Nucleus accumbens (tissue), 56 donors: Measurements from ENCODE around the gene BRDT.
"Not testable (repeated sequence)": the region's sequence is repeated elsewhere in the genome, so short reads cannot be mapped to it uniquely, and the experiment has no call there.

Experiments used
- DNase-seq, 56 donors: peaks; one replicate each; lab custom pipeline; 2025; lab: John Stamatoyannopoulos, UW

BRDT gene

GRCh38 chr1:91981996-91982609 lies 32.9 kb downstream of the BRDT start:
- DNase-seq: no peak

- no peak for DNase-seq
These were observed 44.1 kb downstream of the BRDT start for GRCh38 chr1:91993256-91993655.

- DNase-seq: peak in 12 of 56 donors; percentile 0 to 48 (median 4)
These were observed 48.5 kb downstream of the BRDT start for GRCh38 chr1:91997607-91998195.

GRCh38 chr1:92004129-92004528 lies 54.9 kb downstream of the BRDT start:
- no peak for DNase-seq

- no peak for DNase-seq
These were observed 64.7 kb downstream of the BRDT start for GRCh38 chr1:92013923-92014322.

GRCh38 chr1:92016720-92017316 lies 67.6 kb downstream of the BRDT start:
- DNase-seq: no peak

- no peak for DNase-seq
These were observed 68.5 kb downstream of the BRDT start for GRCh38 chr1:92017656-92018055.

GRCh38 chr1:92026042-92026441 lies 76.8 kb downstream of the BRDT start:
- DNase-seq: not testable (repeated sequence)

GRCh38 chr1:92026806-92027205 lies 77.6 kb downstream of the BRDT start:
- no peak for DNase-seq

GRCh38 chr1:92029241-92029922 lies 80.2 kb downstream of the BRDT start:
- peak in 6 of 56 donors; percentile 2 to 43 (median 16) for DNase-seq

- peak in 11 of 56 donors; percentile 1 to 36 (median 12) for DNase-seq
These were observed 81.5 kb downstream of the BRDT start for GRCh38 chr1:92030656-92031107.

GRCh38 chr1:92031281-92032110 lies 82.3 kb downstream of the BRDT start:
- peak in 12 of 56 donors; percentile 5 to 48 (median 18) for DNase-seq

- DNase-seq: no peak
These were observed 88.2 kb downstream of the BRDT start for GRCh38 chr1:92037400-92037799.

- DNase-seq: no peak
These were observed 89.6 kb downstream of the BRDT start for GRCh38 chr1:92038695-92039346.

GRCh38 chr1:92040971-92041370 lies 91.8 kb downstream of the BRDT start:
- no peak for DNase-seq

GRCh38 chr1:92043621-92044020 lies 94.4 kb downstream of the BRDT start:
- DNase-seq: no peak

GRCh38 chr1:92045766-92046495 lies 96.7 kb downstream of the BRDT start:
- DNase-seq: no peak

- no peak for DNase-seq
These were observed 102.7 kb downstream of the BRDT start for GRCh38 chr1:92051948-92052347.
